Loucy (cell line): ENCODE data around the gene TRAF2.

Source experiments
- H2AFZ ChIP-seq: fragments of 200-600 bp; sonication (generic); 2 replicates; pipeline ENCODE4 v1.6.0; 2016; ENCODE audit warnings: antibody characterized with exemption, mild to moderate bottlenecking, low read length, moderate library complexity
- H3F3A ChIP-seq: fragments of 200-600 bp; 2 replicates; pipeline ENCODE4 v1.6.0; 2016; ENCODE audit warnings: antibody characterized with exemption, low read depth, mild to moderate bottlenecking
- H3K27me3 ChIP-seq: fragments of 200-600 bp; sonication (generic); 2 replicates; pipeline ENCODE4 v1.6.1; 2014; ENCODE audit warnings: low read length, mild to moderate bottlenecking; ENCODE audit not compliant: insufficient read depth, poor library complexity, severe bottlenecking
- H3K36me3 ChIP-seq: fragments of 200-600 bp; sonication (generic); 2 replicates; pipeline ENCODE4 v1.6.1; 2016; ENCODE audit warnings: low read length; ENCODE audit not compliant: insufficient read depth
- H3K4me1 ChIP-seq: fragments of 200-600 bp; sonication (generic); 2 replicates; pipeline ENCODE4 v1.5.1; 2014; ENCODE audit warnings: low read length, mild to moderate bottlenecking; ENCODE audit not compliant: insufficient read depth, poor library complexity, severe bottlenecking
- H3K4me2 ChIP-seq: fragments of 200-600 bp; sonication (generic); 2 replicates; pipeline ENCODE4 v1.6.0; 2014; ENCODE audit warnings: antibody characterized with exemption, low read length, low read depth, mild to moderate bottlenecking; ENCODE audit not compliant: poor library complexity, severe bottlenecking
- H3K4me3 ChIP-seq: fragments of 200-600 bp; sonication (generic); 2 replicates; pipeline ENCODE4 v1.5.1; 2014; ENCODE audit warnings: low read length, mild to moderate bottlenecking, mixed read lengths; ENCODE audit not compliant: poor library complexity, severe bottlenecking
- H3K79me2 ChIP-seq: fragments of 200-600 bp; sonication (generic); 2 replicates; pipeline ENCODE4 v1.6.1; 2014; ENCODE audit warnings: low read length; ENCODE audit not compliant: insufficient read depth
- H3K9ac ChIP-seq: fragments of 200-600 bp; sonication (generic); 2 replicates; pipeline ENCODE4 v1.6.0; 2014; ENCODE audit warnings: mild to moderate bottlenecking, low read depth, low read length, moderate library complexity; ENCODE audit not compliant: poor library complexity, severe bottlenecking
- H3K9me2 ChIP-seq: fragments of 200-600 bp; sonication (generic); replicated peaks from 2 replicates; pipeline ENCODE4 v1.6.1; 2016; ENCODE audit warnings: low read depth, low read length, mixed read lengths
- H3K9me3 ChIP-seq: fragments of 200-600 bp; sonication (generic); 2 replicates; pipeline ENCODE4 v1.6.1; 2014; ENCODE audit warnings: mild to moderate bottlenecking, antibody characterized with exemption, low read length, low read depth; ENCODE audit not compliant: insufficient read depth
- H4K20me1 ChIP-seq: fragments of 200-600 bp; sonication (generic); 2 replicates; pipeline ENCODE4 v1.6.0; 2014; ENCODE audit warnings: antibody characterized with exemption, low read length, mild to moderate bottlenecking; ENCODE audit not compliant: insufficient read depth, poor library complexity, severe bottlenecking
- EZH2phosphoT487 ChIP-seq: fragments of 200-600 bp; IDR thresholded peaks from 2 replicates; pipeline ENCODE4 v1.6.1; 2018; ENCODE audit warnings: antibody characterized with exemption, mild to moderate bottlenecking, moderate library complexity, borderline replicate concordance
- TF ChIP-seq, protein P1 (sequence below): fragments of 200-600 bp; sonication (generic); conservative IDR thresholded peaks from 2 replicates; pipeline ENCODE4 v1.5.1; 2014; ENCODE audit warnings: mild to moderate bottlenecking, antibody characterized with exemption, low read length

Gene TRAF2

GRCh38 chr9:136858844-136859757, 27.2 kb upstream of the TRAF2 start:
- Histone ChIP-seq H3K79me2 (peaks cover 14% of the 10 kb centered on the region), H3K4me3 (no peak overlapping the region), H2AFZ (no peak overlapping the region), H3K9me3 (no peaks in the 10 kb centered on the region), H3K9ac (no peak overlapping the region), H3K4me2 (no peak overlapping the region), H3F3A (no peaks in the 10 kb centered on the region), H3K4me1 (peaks cover 5% of the 10 kb centered on the region), H3K27me3 (no peaks in the 10 kb centered on the region), H3K36me3 (peaks cover 22% of the 10 kb centered on the region; the same call in 1 of the 2 replicates), H3K9me2 (no peaks in the 10 kb centered on the region), H4K20me1 (peaks cover 14% of the 10 kb centered on the region)
- TF ChIP-seq, protein P1, sequence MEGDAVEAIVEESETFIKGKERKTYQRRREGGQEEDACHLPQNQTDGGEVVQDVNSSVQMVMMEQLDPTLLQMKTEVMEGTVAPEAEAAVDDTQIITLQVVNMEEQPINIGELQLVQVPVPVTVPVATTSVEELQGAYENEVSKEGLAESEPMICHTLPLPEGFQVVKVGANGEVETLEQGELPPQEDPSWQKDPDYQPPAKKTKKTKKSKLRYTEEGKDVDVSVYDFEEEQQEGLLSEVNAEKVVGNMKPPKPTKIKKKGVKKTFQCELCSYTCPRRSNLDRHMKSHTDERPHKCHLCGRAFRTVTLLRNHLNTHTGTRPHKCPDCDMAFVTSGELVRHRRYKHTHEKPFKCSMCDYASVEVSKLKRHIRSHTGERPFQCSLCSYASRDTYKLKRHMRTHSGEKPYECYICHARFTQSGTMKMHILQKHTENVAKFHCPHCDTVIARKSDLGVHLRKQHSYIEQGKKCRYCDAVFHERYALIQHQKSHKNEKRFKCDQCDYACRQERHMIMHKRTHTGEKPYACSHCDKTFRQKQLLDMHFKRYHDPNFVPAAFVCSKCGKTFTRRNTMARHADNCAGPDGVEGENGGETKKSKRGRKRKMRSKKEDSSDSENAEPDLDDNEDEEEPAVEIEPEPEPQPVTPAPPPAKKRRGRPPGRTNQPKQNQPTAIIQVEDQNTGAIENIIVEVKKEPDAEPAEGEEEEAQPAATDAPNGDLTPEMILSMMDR: no peak
- no peak for TF ChIP-seq EZH2phosphoT487

DNA sequence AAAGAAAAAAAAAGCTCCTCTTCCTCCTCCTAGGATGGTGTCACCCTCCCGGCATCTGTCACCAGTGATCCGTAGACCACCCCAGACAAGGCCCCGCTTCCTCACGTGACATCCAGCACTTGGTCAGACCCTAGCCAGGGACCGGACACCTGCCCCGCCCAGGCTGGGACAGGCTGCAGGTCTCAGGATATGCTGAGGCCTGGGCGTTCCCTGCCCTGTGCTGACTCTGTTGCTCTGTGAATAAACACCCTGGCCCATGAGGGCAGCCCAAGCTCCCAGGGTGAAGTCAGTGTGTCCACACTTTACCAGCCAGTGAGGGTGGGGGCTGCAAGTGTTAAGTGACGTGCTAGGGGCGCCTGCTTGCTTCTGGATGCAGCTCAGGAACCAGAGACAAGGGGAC, 25.8 kb upstream of the TRAF2 start:
- H3K4me1 ChIP-seq: peaks cover 10% of the 10 kb centered on the region
- H3K9me3 ChIP-seq: no peaks in the 10 kb centered on the region
- peaks cover 28% of the 10 kb centered on the region for H3K79me2 ChIP-seq
- H2AFZ ChIP-seq: no peak overlapping the region
- no peaks in the 10 kb centered on the region for H3K9me2 ChIP-seq
- no peak for TF ChIP-seq EZH2phosphoT487
- TF ChIP-seq, protein P1: no peak
- peaks cover 22% of the 10 kb centered on the region; the same call in 1 of the 2 replicates for H3K36me3 ChIP-seq
- peaks cover 26% of the 10 kb centered on the region for H4K20me1 ChIP-seq
- no peak overlapping the region for H3K4me2 ChIP-seq
- H3F3A ChIP-seq: no peaks in the 10 kb centered on the region
- H3K27me3 ChIP-seq: no peaks in the 10 kb centered on the region
- no peak overlapping the region for H3K9ac ChIP-seq
- no peak overlapping the region for H3K4me3 ChIP-seq

DNA sequence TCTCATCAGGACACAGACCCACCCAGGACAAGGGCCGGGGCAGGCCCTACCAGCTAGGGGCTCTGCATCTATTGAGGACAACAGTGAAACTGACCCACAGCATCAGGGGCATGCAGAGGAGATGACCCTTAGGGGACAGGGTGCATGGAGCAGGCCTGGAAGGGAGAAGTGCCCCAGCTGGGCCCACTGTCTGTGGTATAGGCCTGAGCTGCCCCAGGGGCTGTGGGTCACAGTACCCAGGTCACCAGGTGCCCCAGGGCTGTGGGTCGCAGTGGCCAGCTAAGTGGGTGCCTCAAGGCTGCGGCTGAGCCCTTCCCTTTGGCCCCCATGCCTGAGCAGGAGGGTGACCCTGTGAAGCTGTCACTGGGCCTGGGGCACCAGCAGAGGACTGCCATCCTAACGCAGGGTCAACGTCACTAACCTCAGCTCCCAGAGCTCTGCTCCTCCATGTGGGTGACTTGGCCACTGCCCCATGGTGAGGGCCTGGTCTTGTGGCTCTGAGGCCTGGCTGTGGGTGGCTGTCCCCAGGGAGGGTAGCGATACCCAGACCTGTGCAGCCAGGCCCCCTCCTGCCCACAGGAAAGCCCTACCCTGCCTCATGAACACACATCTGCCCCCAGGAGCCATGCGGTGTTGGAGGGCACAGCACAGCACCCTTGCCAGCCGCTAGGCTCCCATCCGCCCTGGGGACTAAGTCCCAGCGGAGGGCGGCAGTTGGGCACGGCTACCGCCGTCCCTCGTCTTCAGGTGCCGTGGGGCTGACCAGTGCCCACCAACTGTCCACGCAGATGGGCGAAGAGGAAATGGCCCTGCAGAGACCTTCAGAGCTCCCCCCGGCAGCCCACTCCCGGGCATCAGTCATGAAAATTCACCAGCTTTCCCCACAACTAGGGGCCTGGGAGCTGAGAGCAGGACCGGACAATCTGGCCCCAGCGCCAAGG, 25.1 kb upstream of the TRAF2 start:
- H3K9ac ChIP-seq: no peak overlapping the region
- no peak overlapping the region for H3K4me2 ChIP-seq
- peaks cover 22% of the 10 kb centered on the region; the same call in 1 of the 2 replicates for H3K36me3 ChIP-seq

More for the DNA sequence above, 25.1 kb upstream of the TRAF2 start:
- Histone ChIP-seq H3K9me2 (no peaks in the 10 kb centered on the region), H3K4me3 (no peak overlapping the region), H3K4me1 (peaks cover 10% of the 10 kb centered on the region), H3K9me3 (no peaks in the 10 kb centered on the region), H3K79me2 (peaks cover 34% of the 10 kb centered on the region), H3F3A (no peaks in the 10 kb centered on the region), H2AFZ (no peak overlapping the region), H4K20me1 (peaks cover 27% of the 10 kb centered on the region), H3K27me3 (no peaks in the 10 kb centered on the region)
- TF ChIP-seq, protein P1: no peak
- TF ChIP-seq EZH2phosphoT487: no peak
